HepG2 (cell line): ENCODE results near the gene ABCA4. TPM values are rescaled to one million over a fixed set of nuclear protein-coding genes. Genes with fewer than 3 reads are reported as not detected.

ENCODE experiments used
- BCL6 ChIP-seq: IDR thresholded peaks from 2 replicates; pipeline ENCODE4 v1.6.1; 2016; ENCODE audit warnings: missing genetic modification reagents, missing compliant biosample characterization
- DRAP1 ChIP-seq: IDR thresholded peaks from 2 replicates; pipeline ENCODE4 v1.6.1; 2016; ENCODE audit warnings: missing genetic modification reagents, missing compliant biosample characterization
- ELF4 ChIP-seq: sonication (generic); formaldehyde crosslinking; IDR thresholded peaks from 2 replicates; pipeline ENCODE4 v1.5.0; 2020; ENCODE audit warnings: missing genetic modification reagents, mild to moderate bottlenecking, moderate library complexity, borderline replicate concordance
- GRHL1 ChIP-seq: sonication (generic); formaldehyde crosslinking; conservative IDR thresholded peaks from 2 replicates; pipeline ENCODE4 v1.8.0; 2022; ENCODE audit warnings: missing genetic modification reagents
- MED13 ChIP-seq: sonication (generic); formaldehyde crosslinking; IDR thresholded peaks from 2 replicates; pipeline ENCODE4 v1.5.0; 2020; ENCODE audit warnings: missing genetic modification reagents
- MEF2D ChIP-seq: sonication (generic); formaldehyde crosslinking; IDR thresholded peaks from 2 replicates; pipeline ENCODE4 v1.5.1; 2020; ENCODE audit warnings: mild to moderate bottlenecking, missing genetic modification reagents
- MLLT10 ChIP-seq: sonication (generic); formaldehyde crosslinking; IDR thresholded peaks from 2 replicates; pipeline ENCODE4 v1.4.0; 2020; ENCODE audit warnings: missing genetic modification reagents
- MTF2 ChIP-seq: sonication (generic); formaldehyde crosslinking; IDR thresholded peaks from 2 replicates; pipeline ENCODE4 v1.5.0; 2020; ENCODE audit warnings: missing genetic modification reagents, borderline replicate concordance
- MYNN ChIP-seq: sonication (generic); formaldehyde crosslinking; IDR thresholded peaks from 2 replicates; pipeline ENCODE4 v1.4.0; 2020; ENCODE audit warnings: mild to moderate bottlenecking, low read depth, missing genetic modification reagents
- PCBP1 ChIP-seq: fragments of 200-400 bp; formaldehyde crosslinking; IDR thresholded peaks from 2 replicates; pipeline ENCODE4 v1.6.1; 2017; ENCODE audit warnings: mild to moderate bottlenecking, low read depth, low read length, borderline replicate concordance
- POLR2A ChIP-seq, 2 experiments: IDR thresholded peaks; 2 replicates each; pipeline ENCODE4 v1.6.1; 2011; ENCODE audit warnings: low read depth in 2 of 2, low read length in 2 of 2, mild to moderate bottlenecking in 1 of 2, moderate library complexity in 1 of 2; ENCODE audit not compliant: insufficient read depth in 1 of 2
- RBAK ChIP-seq: sonication (generic); formaldehyde crosslinking; IDR thresholded peaks from 2 replicates; pipeline ENCODE4 v1.5.1; 2020; ENCODE audit warnings: mild to moderate bottlenecking, missing genetic modification reagents
- SMAD1 ChIP-seq: sonication (generic); formaldehyde crosslinking; IDR thresholded peaks from 2 replicates; pipeline ENCODE4 v1.4.0; 2020; ENCODE audit warnings: missing genetic modification reagents, low read depth, mild to moderate bottlenecking, borderline replicate concordance
- TFAP4 ChIP-seq: sonication (generic); IDR thresholded peaks from 2 replicates; pipeline ENCODE4 v1.6.1; 2016; ENCODE audit warnings: low read depth, borderline replicate concordance
- ZFP1 ChIP-seq: IDR thresholded peaks from 2 replicates; pipeline ENCODE4 v1.6.1; 2016
- ZFP90 ChIP-seq: sonication (generic); formaldehyde crosslinking; IDR thresholded peaks from 2 replicates; pipeline ENCODE4 v1.8.0; 2022; ENCODE audit warnings: missing genetic modification reagents, mild to moderate bottlenecking, inconsistent platforms, borderline replicate concordance
- ZFX ChIP-seq: sonication (generic); formaldehyde crosslinking; IDR thresholded peaks from 2 replicates; pipeline ENCODE4 v1.4.0; 2020; ENCODE audit warnings: mild to moderate bottlenecking, low read depth, missing genetic modification reagents, moderate library complexity
- ZNF136 ChIP-seq: sonication (generic); formaldehyde crosslinking; IDR thresholded peaks from 2 replicates; pipeline ENCODE4 v1.8.1; 2022; ENCODE audit warnings: low read depth, mild to moderate bottlenecking, moderate library complexity, missing genetic modification reagents
- ZNF235 ChIP-seq: sonication (generic); formaldehyde crosslinking; IDR thresholded peaks from 2 replicates; pipeline ENCODE4 v1.8.1; 2023; ENCODE audit warnings: mild to moderate bottlenecking, missing genetic modification reagents, borderline replicate concordance
- ZNF414 ChIP-seq: sonication (generic); formaldehyde crosslinking; IDR thresholded peaks from 2 replicates; pipeline ENCODE4 v1.5.0; 2020; ENCODE audit warnings: missing genetic modification reagents
- ZNF574 ChIP-seq: sonication (generic); formaldehyde crosslinking; IDR thresholded peaks from 2 replicates; pipeline ENCODE4 v1.4.0; 2020; ENCODE audit warnings: missing genetic modification reagents
- ZNF589 ChIP-seq: sonication (generic); formaldehyde crosslinking; conservative IDR thresholded peaks from 2 replicates; pipeline ENCODE4 v1.8.0; 2022; ENCODE audit warnings: mild to moderate bottlenecking, moderate library complexity, missing genetic modification reagents
- ZSCAN9 ChIP-seq: IDR thresholded peaks from 2 replicates; pipeline ENCODE4 v1.6.1; 2016; ENCODE audit warnings: borderline replicate concordance
- polyA plus RNA-seq, 8 experiments: library from polyadenylated mRNA; depleted of rRNA in 3 of 8; stranded (reverse) in 7 of 8; unstranded in 1 of 8; fragments of >200 nt; fragmentation: Illumina TruSeq in 4 of 8; extraction: Trizol in 4 of 8; gene quantifications; 2 replicates each; pipeline versions ENCODE4 v1.2.1 to v1.2.3, GENCODE V29; 2011 to 2016; ENCODE audit warnings: low read depth in 4 of 8, missing spikeins in 1 of 8, mixed read lengths in 1 of 8; ENCODE audit not compliant: insufficient read depth in 1 of 8
- total RNA-seq, 5 experiments: library from RNA; depleted of rRNA; stranded (reverse); fragments of >200 nt; fragmentation: Illumina TruSeq; extraction: Trizol; gene quantifications; 2 replicates each; pipeline ENCODE4 v1.2.3, GENCODE V29; 2016; ENCODE audit warnings: low read depth in 1 of 5

Gene ABCA4
- total and polyA plus RNA-seq, 2 of the 13 experiments (the other 11 are each of a cell fraction or from before 2014, with no cell fraction given) = 0.24 to 0.67 TPM

- TF ChIP-seq TFAP4 (peak; percentile 69; the same call in 1 of the 2 replicates), MLLT10 (CRISPR knock-in tag) (no peak), ZFX (CRISPR knock-in tag) (0 out of 2 replicates have a peak, but pooled peaks have one; percentile 30), DRAP1 (CRISPR knock-in tag) (0 out of 2 replicates have a peak, but pooled peaks have one; percentile 14), ZSCAN9 (no peak), POLR2A (IDR thresholded peaks at IDR 0.05; ENCODE audit: insufficient read depth in 1 of 2, low read depth in 2 of 2, low read length in 2 of 2) (no peak; a peak in 1 of 4 replicates), MYNN (CRISPR knock-in tag) (no peak), ZNF589 (CRISPR knock-in tag) (no peak), RBAK (CRISPR knock-in tag) (no peak), MED13 (CRISPR knock-in tag) (no peak), ELF4 (no peak), MEF2D (CRISPR knock-in tag) (no peak; the same call in 1 of the 2 replicates), ZNF574 (0 out of 2 replicates have a peak, but pooled peaks have one; percentile 19), ZNF414 (no peak), ZNF235 (CRISPR knock-in tag) (no peak), SMAD1 (CRISPR knock-in tag) (no peak), PCBP1 (no peak), GRHL1 (no peak), BCL6 (CRISPR knock-in tag) (no peak), ZFP1 (CRISPR knock-in tag) (no peak), MTF2 (CRISPR knock-in tag) (no peak), ZNF136 (CRISPR knock-in tag) (peak; percentile 55; the same call in 1 of the 2 replicates), ZFP90 (CRISPR knock-in tag) (no peak)
These were observed 51.7 kb downstream of the ABCA4 start (continued) for GRCh38 chr1:94068999-94069918.
